NB4 (cell line): Measurements from ENCODE around the gene MEGF6.

Experiments used
- DNase-seq: peaks from one replicate; pipeline ENCODE4 v3.0.0; 2010; ENCODE audit warnings: low read depth
- H3K4me3 ChIP-seq: one replicate; pipeline ENCODE4 v1.5.1; 2011; ENCODE audit warnings: mild to moderate bottlenecking, low read depth, low read length, moderate library complexity
- MYC ChIP-seq: IDR thresholded peaks from 2 replicates; pipeline ENCODE4 v1.6.1; 2011; ENCODE audit warnings: low read depth, low read length
- POLR2A ChIP-seq: IDR thresholded peaks from 2 replicates; pipeline ENCODE4 v1.6.1; 2011; ENCODE audit warnings: mild to moderate bottlenecking; ENCODE audit not compliant: insufficient read length; ENCODE audit errors: extremely low read depth
- TF ChIP-seq, protein P1 (sequence below): IDR thresholded peaks from 2 replicates; pipeline ENCODE4 v1.6.1; 2011; ENCODE audit warnings: low read depth, low read length
- TF ChIP-seq, protein P2 (sequence below): IDR thresholded peaks from one replicate; pipeline ENCODE4 v1.5.1; 2012; ENCODE audit warnings: low read depth, low read length

The MEGF6 gene

DNA sequence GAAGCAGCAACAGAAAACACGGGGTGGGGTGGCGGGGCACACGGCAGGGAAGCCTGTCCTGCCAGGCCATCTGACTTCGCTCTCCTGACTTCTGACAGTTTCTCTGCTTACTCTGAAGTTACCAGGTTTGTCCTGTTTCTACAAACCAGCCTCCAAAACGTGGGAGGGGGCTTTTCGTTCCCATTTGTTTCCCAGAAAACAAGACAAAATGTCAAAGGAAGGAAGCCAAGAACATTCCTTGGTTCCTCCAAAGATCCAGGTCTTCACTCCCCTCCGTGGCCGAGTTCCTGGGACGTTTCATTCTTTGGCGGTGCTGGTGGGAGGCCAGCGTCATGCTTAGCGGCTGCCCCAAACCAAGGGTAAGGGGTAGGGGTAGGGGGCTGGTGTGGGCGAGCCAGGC, 49.6 kb downstream of the MEGF6 start:
- no peak for DNase-seq
- H3K4me3 ChIP-seq = no peak overlapping the region
- TF ChIP-seq MYC (no peak), POLR2A (no peak)
- TF ChIP-seq, protein P1, sequence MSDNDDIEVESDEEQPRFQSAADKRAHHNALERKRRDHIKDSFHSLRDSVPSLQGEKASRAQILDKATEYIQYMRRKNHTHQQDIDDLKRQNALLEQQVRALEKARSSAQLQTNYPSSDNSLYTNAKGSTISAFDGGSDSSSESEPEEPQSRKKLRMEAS = no peak
- TF ChIP-seq, protein P2, sequence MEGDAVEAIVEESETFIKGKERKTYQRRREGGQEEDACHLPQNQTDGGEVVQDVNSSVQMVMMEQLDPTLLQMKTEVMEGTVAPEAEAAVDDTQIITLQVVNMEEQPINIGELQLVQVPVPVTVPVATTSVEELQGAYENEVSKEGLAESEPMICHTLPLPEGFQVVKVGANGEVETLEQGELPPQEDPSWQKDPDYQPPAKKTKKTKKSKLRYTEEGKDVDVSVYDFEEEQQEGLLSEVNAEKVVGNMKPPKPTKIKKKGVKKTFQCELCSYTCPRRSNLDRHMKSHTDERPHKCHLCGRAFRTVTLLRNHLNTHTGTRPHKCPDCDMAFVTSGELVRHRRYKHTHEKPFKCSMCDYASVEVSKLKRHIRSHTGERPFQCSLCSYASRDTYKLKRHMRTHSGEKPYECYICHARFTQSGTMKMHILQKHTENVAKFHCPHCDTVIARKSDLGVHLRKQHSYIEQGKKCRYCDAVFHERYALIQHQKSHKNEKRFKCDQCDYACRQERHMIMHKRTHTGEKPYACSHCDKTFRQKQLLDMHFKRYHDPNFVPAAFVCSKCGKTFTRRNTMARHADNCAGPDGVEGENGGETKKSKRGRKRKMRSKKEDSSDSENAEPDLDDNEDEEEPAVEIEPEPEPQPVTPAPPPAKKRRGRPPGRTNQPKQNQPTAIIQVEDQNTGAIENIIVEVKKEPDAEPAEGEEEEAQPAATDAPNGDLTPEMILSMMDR = no peak

DNA sequence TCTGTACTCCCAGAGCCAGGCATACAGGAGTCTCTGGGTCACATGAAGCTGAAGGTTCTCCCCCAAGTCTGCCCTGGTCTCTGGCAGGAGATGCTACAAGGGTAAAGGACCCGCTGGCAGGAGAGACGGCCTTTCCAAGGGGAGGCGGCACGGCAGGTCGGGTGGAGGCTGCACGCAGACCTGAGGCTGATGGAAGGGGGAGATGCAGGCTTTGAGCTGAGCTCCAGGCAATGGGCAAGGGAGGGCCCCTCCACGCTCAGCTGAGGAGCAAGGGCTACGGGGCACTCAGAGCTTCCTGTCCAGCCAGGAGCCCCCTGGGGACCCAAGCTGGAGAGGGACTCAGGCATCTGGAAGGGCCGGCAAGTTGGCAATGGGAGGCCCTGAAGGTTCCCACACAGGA, 50.3 kb downstream of the MEGF6 start:
- no peak overlapping the region for H3K4me3 ChIP-seq
- DNase-seq = no peak
- TF ChIP-seq, protein P2 = no peak
- no peak for TF ChIP-seq MYC
- TF ChIP-seq, protein P1 = no peak
- no peak for TF ChIP-seq POLR2A

DNA sequence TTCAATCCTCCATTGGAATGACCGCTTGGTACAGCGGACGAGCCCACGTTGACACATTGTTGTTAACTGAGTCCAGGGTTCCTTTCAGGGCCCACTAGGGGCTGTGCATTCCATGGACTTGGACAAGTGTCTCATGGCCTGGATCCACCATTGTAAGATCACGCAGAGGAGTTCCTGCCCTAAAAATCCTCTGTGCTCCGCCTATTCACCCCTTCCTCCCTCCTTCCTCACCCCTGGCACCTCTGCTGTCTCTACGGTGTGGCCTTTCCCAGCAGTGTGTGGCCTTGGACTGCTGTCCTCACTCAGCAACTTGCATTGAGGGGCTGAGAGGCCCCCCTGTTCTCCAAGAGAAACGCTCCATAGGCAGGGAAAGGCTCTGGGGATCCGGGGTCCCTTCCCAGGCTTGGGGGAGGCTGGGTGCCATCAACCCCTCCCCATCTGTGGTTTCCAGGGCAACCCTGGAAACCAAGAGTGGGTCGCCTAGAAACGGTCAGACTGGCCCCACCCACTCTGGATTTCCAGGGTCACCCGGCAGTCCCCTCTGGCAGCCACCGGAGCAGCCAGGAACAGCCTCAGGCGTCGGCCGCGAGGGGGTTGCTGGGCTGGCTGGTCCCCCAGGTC, 50.9 kb downstream of the MEGF6 start:
- DNase-seq = no peak
- TF ChIP-seq POLR2A = no peak
- TF ChIP-seq, protein P1 = no peak
- TF ChIP-seq MYC = no peak
- TF ChIP-seq, protein P2 = no peak
- no peak overlapping the region for H3K4me3 ChIP-seq

DNA sequence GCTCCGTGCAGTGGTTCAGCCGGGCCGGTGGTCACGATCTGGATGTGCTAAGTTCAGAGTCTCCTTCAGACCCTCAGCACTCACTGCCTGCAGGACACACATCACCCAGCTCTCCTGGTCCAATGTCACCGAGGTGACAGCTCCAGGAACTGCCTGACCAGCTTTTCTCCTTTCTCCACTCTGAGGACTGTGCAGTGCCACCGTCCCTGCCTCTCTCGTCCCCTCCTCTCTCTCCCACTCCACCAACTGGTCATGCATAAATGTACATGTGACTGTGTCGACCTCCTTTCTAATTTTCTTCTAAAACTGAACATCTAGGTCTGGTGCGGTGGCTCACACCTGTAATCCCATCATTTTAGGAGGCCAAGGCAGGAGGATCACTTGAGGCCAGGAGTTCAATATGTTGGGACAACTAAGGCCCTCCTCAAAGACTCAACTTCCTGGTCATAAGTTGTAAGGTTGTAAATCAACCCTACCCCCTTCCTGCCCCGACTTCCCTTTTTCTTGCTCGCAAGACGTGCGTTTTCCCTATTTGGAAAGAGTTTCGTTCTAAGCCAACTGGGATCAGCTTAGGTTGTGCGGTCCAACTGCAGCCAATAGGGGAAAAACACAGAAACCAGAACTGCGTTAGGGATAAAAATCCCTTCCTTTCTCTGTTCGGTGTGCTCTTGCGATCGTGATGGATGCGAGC, 53.1 kb downstream of the MEGF6 start:
- TF ChIP-seq, protein P1 = 0 out of 2 replicates have a peak, but pooled peaks have one; percentile 2
- no peak for TF ChIP-seq MYC
- peak; percentile 40 for DNase-seq
- no peak overlapping the region for H3K4me3 ChIP-seq

DNA sequence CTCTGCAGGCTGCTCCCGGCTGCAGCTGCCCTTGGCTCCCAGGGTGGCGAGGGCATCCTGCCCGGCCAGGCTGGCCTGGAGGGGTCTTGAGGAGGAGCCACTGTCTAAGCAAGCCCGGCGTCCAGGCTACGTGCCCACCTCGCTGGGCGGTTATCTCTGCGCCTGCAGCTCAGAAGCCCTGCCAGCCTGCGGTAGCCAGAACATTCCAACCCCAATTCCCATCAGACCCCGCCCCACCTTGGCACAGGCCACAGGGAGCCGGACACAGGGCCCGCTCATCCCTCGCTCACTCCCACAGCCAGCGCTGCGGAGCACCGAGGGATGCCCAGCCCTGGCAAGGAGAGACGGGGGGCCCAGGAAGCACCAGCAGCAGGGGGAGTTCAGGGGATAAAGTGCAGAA, 53.9 kb downstream of the MEGF6 start:
- no peak overlapping the region for H3K4me3 ChIP-seq
- no peak for TF ChIP-seq POLR2A
- no peak for TF ChIP-seq MYC
- TF ChIP-seq, protein P1 = no peak
- TF ChIP-seq, protein P2 = no peak
- no peak for DNase-seq

DNA sequence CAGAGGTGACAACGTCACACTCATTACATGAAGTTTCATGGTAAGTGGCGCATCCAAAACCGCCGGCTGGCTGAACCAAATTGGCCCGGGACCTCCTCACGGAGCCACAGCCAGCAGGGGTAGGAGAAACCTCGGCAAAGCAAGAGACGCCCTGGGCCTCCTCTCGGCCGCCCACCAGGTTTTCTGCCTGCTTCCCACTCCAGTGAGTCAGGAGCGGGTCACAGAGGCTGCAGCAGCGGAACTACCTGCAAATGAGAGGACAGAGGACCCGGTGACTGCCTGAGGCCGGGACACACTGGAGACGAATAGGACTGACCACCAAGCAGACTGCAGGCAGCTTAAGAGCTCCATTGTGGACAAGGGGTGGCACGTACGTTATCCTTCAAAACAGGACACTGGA, 55.0 kb downstream of the MEGF6 start:
- no peak for DNase-seq
- TF ChIP-seq MYC (no peak), POLR2A (no peak)
- TF ChIP-seq, protein P1 = no peak
- TF ChIP-seq, protein P2 = no peak
- H3K4me3 ChIP-seq = no peak overlapping the region
